ENCODE results near the gene NUDT13.
A peak's percentile ranks its signal among the peaks of the same experiment; 100 is the strongest.

NUDT13 gene

GRCh38 chr10:73161662-73162061, 51.4 kb downstream of the NUDT13 start:
- no peak overlapping the region for H3K4me3 ChIP-seq (ENCODE audit: low read depth, low read length)
- TF ChIP-seq CTCF (conservative IDR thresholded peaks at IDR 0.05; ENCODE audit: low read depth, low read length) = no peak
- DNase-seq (ENCODE audit: low read depth) = no peak

- DNase-seq (ENCODE audit: low read depth) = no peak
- TF ChIP-seq CTCF (conservative IDR thresholded peaks at IDR 0.05; ENCODE audit: low read depth, low read length) = no peak
- H3K4me3 ChIP-seq (ENCODE audit: low read depth, low read length) = no peak overlapping the region
Measured at GRCh38 chr10:73163096-73163495, 52.8 kb downstream of the NUDT13 start.

- peak overlapping the region; percentile 78 for H3K4me3 ChIP-seq (ENCODE audit: low read depth, low read length)
- TF ChIP-seq CTCF (conservative IDR thresholded peaks at IDR 0.05; ENCODE audit: low read depth, low read length) = no peak
- DNase-seq (ENCODE audit: low read depth) = no peak
Measured at GRCh38 chr10:73166972-73167371, 56.7 kb downstream of the NUDT13 start.

- TF ChIP-seq CTCF (conservative IDR thresholded peaks at IDR 0.05; ENCODE audit: low read depth, low read length) = no peak
- no peak for DNase-seq (ENCODE audit: low read depth)
- H3K4me3 ChIP-seq (ENCODE audit: low read depth, low read length) = peak overlapping the region; percentile 78
Measured at GRCh38 chr10:73167458-73167782, 57.2 kb downstream of the NUDT13 start.

- peak within 1 kb of the TSS; percentile 78 for H3K4me3 ChIP-seq (ENCODE audit: low read depth, low read length)
- DNase-seq (ENCODE audit: low read depth) = peak; percentile 93
- TF ChIP-seq CTCF (conservative IDR thresholded peaks at IDR 0.05; ENCODE audit: low read depth, low read length) = no peak
Measured at GRCh38 chr10:73167783-73168464, 57.7 kb downstream of the NUDT13 start, which contains the start of the genes ECD and FAM149B1. TSS of gene ECD (minus strand) at chr10:73168008. CDS start at chr10:73163937, 4,071 bp downstream. TSS of gene FAM149B1 (plus strand) at chr10:73168119. CDS start at chr10:73168340, 221 bp downstream.

GRCh38 chr10:73168465-73168803, 58.2 kb downstream of the NUDT13 start:
- H3K4me3 ChIP-seq (ENCODE audit: low read depth, low read length) = peak overlapping the region; percentile 78
- DNase-seq (ENCODE audit: low read depth) = no peak
- TF ChIP-seq CTCF (conservative IDR thresholded peaks at IDR 0.05; ENCODE audit: low read depth, low read length) = no peak

- H3K4me3 ChIP-seq (ENCODE audit: low read depth, low read length) = no peak overlapping the region
- no peak for DNase-seq (ENCODE audit: low read depth)
- TF ChIP-seq CTCF (conservative IDR thresholded peaks at IDR 0.05; ENCODE audit: low read depth, low read length) = no peak
Measured at GRCh38 chr10:73169320-73169719, 59.1 kb downstream of the NUDT13 start.
